Sigmoid colon (tissue), 4 donors: ENCODE measurements around the gene VMP1.
"Not testable (repeated sequence)": the region's sequence is repeated elsewhere in the genome, so short reads cannot be mapped to it uniquely, and the experiment has no call there.

Experiments used
- EP300 ChIP-seq, 4 donors: sonication (generic); formaldehyde crosslinking; IDR thresholded peaks; one replicate each; pipeline ENCODE4 v1.6.1; 2017; ENCODE audit warnings: antibody characterized with exemption in 4 of 4
- POLR2A ChIP-seq, 2 donors: fragments of 450-650 bp; IDR thresholded peaks; one replicate each; pipeline ENCODE4 v1.6.1; 2016; ENCODE audit warnings: antibody characterized with exemption in 2 of 2, mild to moderate bottlenecking in 2 of 2, moderate library complexity in 2 of 2
- POLR2AphosphoS5 ChIP-seq, 4 donors: sonication (generic); formaldehyde crosslinking; IDR thresholded peaks; one replicate each; pipeline ENCODE4 v1.6.1; 2017; ENCODE audit warnings: antibody characterized with exemption in 4 of 4
- TF ChIP-seq, protein P1 (sequence below), 4 experiments: fragments of 450-650 bp in 3 of 4; fragments of 200-600 bp in 1 of 4; IDR thresholded peaks; one replicate each; pipeline ENCODE4 v1.5.1; 2016 to 2019; ENCODE audit warnings: antibody characterized with exemption in 4 of 4, mild to moderate bottlenecking in 3 of 4, moderate library complexity in 2 of 4

DNA sequence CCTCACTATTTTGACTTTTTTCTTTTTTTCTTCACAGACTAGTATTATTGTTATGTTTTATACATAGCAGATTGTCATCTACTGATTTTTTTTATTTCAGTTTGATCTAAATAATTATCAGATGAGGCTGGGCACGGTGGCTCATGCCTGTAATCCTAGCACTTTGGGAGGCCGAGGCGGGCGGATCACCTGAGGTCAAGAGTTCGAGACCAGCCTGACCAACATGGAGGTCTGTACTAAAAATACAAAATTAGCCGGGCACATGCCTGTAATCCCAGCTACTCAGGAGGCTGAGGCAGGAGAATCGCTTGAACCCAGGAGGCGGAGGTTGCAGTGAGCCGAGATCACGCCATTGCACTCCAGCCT, 85.0 kb downstream of the VMP1 start:
- not testable (repeated sequence) for TF ChIP-seq POLR2AphosphoS5, POLR2A, EP300 (IDR thresholded peaks at IDR 0.05)
- TF ChIP-seq, protein P1, sequence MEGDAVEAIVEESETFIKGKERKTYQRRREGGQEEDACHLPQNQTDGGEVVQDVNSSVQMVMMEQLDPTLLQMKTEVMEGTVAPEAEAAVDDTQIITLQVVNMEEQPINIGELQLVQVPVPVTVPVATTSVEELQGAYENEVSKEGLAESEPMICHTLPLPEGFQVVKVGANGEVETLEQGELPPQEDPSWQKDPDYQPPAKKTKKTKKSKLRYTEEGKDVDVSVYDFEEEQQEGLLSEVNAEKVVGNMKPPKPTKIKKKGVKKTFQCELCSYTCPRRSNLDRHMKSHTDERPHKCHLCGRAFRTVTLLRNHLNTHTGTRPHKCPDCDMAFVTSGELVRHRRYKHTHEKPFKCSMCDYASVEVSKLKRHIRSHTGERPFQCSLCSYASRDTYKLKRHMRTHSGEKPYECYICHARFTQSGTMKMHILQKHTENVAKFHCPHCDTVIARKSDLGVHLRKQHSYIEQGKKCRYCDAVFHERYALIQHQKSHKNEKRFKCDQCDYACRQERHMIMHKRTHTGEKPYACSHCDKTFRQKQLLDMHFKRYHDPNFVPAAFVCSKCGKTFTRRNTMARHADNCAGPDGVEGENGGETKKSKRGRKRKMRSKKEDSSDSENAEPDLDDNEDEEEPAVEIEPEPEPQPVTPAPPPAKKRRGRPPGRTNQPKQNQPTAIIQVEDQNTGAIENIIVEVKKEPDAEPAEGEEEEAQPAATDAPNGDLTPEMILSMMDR (IDR thresholded peaks at IDR 0.05): not testable (repeated sequence)
